HL-60/S4 (cell line): ENCODE data around the gene SLC7A14.

ENCODE experiments used
- in situ Hi-C: fragments of 300-500 bp; cut with MboI; formaldehyde crosslinking; loops from 2 replicates; pipeline ENCODE4 v1.14.3; 2022; ENCODE audit warnings: low sequenced_read_pairs

Gene SLC7A14

DNA sequence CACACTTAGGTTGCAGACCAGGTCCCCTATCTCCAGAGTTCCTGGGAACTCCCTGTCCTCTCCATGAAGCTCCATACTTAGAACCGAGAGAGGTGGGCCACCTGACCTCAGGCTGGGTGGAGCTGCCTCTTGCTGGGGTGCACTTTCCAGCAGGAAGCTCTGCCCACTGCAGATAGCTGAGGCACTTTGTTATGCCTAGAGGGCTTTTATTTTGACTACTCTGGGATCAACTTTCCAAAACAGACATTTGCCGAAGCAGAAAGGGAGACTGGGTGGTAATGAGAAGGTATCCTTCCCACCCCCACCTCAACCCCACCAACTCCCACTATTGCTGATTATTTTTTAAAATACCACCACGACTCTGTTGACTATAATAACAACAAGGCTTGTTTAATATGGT lies 112.5 kb downstream of the SLC7A14 start:
- in situ Hi-C loops = no loop called here

DNA sequence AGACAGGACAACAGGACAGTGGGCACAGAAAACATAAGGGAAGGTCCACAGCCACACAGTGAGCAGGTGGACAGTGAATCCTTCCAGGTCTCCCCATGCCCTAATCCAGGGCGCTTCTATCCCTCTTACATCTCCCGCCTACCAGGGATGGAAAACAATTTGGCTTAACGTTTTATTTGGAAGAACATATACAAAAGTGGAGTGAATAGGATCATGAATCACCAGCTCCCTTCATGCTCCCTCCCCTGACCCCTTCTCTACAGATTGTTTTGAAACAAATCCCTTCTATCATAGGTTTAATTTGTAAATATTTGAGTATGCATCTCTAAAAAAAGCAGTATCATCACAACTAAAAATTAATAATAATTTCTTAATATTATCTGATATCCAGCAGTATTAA lies 114.7 kb downstream of the SLC7A14 start:
- in situ Hi-C loops = no loop called here

- in situ Hi-C loops = no loop called here
Measured at GRCh38 chr3:170470063-170471016, 115.5 kb downstream of the SLC7A14 start.

- in situ Hi-C loops = no loop called here
Measured at GRCh38 chr3:170469151-170470062, 116.5 kb downstream of the SLC7A14 start.

DNA sequence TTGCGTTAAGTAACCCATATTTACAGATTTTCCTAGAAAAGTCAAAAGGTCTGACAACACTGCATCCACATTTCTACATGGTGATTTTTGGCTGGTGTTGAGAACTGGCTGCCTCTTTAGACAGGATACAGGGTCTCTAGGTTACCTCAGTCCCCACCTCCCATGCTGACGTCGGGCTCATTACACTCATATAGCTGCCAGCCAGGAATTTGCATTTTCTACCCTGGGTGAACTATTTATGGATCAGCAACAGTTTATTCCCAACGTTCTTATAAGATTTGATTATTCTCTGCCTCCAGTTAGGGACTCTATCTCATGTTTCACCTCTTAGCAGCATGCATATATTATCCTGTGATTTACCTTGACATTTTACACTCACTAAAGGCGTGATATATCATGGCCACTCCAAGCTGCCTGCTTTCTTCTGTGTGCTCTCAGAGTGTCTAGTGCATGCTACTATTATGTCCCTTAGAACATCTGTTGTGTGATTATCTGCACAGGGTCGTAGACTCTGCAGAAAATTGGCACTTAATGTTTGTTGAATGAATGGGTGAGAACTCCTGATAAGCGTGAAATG lies 118.2 kb downstream of the SLC7A14 start:
- in situ Hi-C loops = no loop called here

- in situ Hi-C loops = no loop called here
Measured at GRCh38 chr3:170467007-170467406, 118.9 kb downstream of the SLC7A14 start.

GRCh38 chr3:170465955-170466354 lies 119.9 kb downstream of the SLC7A14 start:
- in situ Hi-C loops = no loop called here

GRCh38 chr3:170463011-170463410 lies 122.9 kb downstream of the SLC7A14 start:
- in situ Hi-C loops = no loop called here

- in situ Hi-C loops = no loop called here
Measured at GRCh38 chr3:170458285-170458684, 127.6 kb downstream of the SLC7A14 start.

GRCh38 chr3:170454509-170454908 lies 131.4 kb downstream of the SLC7A14 start:
- in situ Hi-C loops = no loop called here

DNA sequence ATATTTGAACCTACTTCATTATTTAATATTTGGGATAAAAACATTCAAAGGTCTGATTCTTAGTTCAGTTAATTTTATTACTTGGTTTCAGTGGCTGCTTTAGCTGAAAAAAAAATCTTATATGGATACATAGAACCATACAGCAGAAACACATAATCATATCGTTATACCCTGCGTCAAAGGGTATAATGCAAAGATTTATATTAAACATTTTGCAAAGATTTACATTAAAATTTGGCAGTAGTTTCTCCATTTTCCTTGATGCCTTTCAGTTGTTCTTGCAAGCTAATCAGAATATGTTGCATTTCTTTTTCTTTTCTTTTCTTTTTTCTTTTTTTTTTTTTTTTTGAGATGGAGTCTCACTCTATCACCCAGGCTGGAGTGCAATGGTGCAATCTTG lies 135.8 kb downstream of the SLC7A14 start:
- in situ Hi-C loops = no loop called here

GRCh38 chr3:170448584-170448983 lies 137.3 kb downstream of the SLC7A14 start:
- in situ Hi-C loops = no loop called here

- in situ Hi-C loops = no loop called here
Measured at GRCh38 chr3:170443457-170443856, 142.4 kb downstream of the SLC7A14 start.

- in situ Hi-C loops = no loop called here
Measured at GRCh38 chr3:170442947-170443346, 142.9 kb downstream of the SLC7A14 start.

DNA sequence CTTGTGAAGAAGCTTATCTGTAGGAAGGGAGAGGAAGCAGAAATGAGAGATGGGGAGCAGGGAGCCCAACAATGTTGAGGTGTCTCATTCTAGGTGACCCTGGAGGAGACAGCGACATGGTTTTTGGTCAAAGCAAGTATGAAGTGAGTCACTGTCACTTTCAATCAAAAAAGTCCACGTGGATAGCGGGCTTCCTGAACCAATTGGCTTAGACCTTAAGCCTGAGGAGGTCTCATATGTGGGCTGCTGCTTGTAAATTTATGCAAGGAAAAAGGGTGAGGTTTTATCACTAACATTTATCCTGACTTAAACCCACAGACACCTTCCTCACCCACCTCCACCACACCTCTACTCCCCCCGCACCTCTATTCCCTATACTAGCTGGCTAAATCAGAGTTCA lies 144.5 kb downstream of the SLC7A14 start:
- in situ Hi-C loops = no loop called here

DNA sequence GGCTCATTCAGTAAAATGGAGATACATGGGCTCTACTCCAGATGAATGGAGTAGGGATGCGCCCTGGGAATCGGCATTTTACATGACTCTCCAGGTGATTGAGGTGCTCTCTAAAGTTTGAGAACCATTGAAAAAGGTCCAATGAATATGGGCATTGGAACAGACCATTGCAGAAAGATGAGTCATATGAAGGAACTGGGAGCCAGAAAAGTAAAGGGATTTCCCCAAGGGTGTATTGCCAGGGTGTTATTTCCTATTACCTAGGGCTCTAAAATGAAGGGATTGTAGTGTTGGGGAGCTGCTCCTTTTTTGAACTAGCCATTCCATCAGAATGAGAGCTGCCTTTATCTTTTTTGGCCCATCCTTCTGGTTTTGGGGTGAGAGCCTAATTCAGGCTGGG lies 145.5 kb downstream of the SLC7A14 start:
- in situ Hi-C loops = no loop called here

GRCh38 chr3:170438836-170439235 lies 147.0 kb downstream of the SLC7A14 start:
- in situ Hi-C loops = no loop called here

DNA sequence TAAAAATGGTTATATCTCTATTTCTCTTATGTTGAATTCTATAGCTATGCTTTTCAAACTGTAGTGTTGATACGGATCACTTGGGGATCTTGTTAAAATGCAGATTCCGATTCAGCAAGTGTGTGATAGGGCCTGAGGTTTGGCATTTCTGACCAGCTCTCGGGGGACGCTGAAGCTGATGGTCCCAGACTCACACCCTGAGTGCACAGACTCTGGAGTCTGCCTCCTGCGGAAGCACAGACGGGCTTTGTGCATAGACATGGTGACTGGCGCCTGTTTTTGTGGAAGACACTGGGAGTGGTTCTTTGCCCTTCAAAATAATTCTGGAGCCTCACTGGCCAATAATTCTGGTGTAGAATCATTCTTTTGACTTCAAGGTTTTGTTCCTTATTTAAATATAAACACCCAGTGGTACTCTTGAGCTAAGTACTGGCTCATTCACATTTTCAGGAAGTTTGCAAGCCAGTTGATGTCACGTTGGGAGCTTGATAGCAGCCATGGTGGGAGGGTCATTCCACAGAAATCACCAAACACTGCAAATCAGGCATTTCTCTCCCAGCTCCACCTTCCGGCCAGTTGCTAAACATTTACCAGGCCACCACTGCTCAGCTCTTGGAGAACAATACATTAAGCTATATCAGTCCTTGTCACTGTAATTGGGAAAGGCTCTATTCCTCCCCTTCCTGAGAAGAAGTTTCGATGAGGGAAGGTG lies 148.0 kb downstream of the SLC7A14 start:
- in situ Hi-C loops = no loop called here

DNA sequence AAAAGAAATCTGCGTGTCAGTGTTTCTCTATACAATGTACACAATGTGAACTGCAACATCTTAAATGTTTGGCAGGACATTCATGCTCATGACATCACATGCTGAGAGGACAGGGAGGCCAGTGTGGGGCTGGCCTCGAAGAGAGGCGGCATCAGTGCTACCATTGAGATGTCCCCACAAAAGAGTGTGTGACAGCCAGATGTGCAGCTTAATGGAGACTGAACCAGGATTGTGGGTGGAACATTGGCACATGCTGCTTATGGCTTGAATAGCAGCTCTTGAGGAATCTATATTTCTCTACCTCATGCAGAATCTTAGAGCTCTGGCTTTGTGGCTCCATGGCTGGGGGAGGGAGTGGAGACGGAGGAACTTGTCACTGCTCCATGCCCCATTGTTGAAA lies 148.7 kb downstream of the SLC7A14 start:
- in situ Hi-C loops = no loop called here

DNA sequence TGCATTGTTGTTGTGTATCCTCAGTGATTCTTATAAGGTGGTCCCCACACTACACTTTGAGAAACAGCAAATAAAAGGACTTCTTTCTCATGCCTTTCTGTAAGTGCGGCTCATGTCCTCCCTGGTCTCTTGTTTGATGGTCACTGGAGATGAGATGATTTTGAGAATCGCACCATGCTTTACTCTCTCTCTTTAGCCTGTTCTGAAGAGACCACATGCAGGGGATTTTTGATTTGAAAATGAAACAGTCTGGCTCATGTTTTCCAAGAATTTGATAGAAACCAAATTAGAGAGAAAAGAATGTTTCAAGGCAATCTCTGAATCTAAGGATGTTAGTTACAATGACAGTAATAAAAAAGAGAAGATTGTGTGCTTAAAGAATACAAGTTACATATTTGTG lies 149.2 kb downstream of the SLC7A14 start:
- in situ Hi-C loops = no loop called here

GRCh38 chr3:170432416-170432815 lies 153.5 kb downstream of the SLC7A14 start:
- in situ Hi-C loops = no loop called here
